IMR-90 (cell line): ENCODE measurements around the gene CAAP1. TPM values are rescaled to one million over a fixed set of nuclear protein-coding genes. Genes with fewer than 3 reads are reported as not detected.

Source experiments
- ATAC-seq: fragments of 200-7000 bp; cut with Tn5 transposase; 2 replicates; pipeline ENCODE4 v1.9.1; 2020; ENCODE audit warnings: low read depth, mild to moderate bottlenecking, moderate library complexity
- BruUV-seq: library from RNA; stranded (reverse); fragments of 400-500 nt; replicated peaks from 2 replicates; lab custom pipeline; 2021; lab: Mats Ljungman, UMichigan
- CTCF ChIA-PET: fragments of 300-600 bp; formaldehyde crosslinking; extraction: SDS; loops from one replicate; lab custom pipeline; 2021; ENCODE audit warnings: antibody characterized with exemption; lab: Yijun Ruan, JAX
- POLR2A ChIA-PET: fragments of 300-600 bp; sonication (Branson Sonifier 250); formaldehyde crosslinking; loops from one replicate; lab custom pipeline; 2022; ENCODE audit warnings: antibody characterized with exemption; ENCODE audit not compliant: unreplicated experiment; lab: Charles Lee
- DNase-seq: peaks from one replicate; pipeline ENCODE4 v3.0.0; 2013
- H2AFZ ChIP-seq: replicated peaks from 2 replicates; pipeline ENCODE3; 2013; ENCODE audit warnings: low read length, mild to moderate bottlenecking; ENCODE audit not compliant: poor library complexity
- H2AK5ac ChIP-seq: 2 replicates; pipeline ENCODE4 v1.6.1; 2013; ENCODE audit warnings: low read depth, low read length, inconsistent platforms
- H2AK9ac ChIP-seq: replicated peaks from 2 replicates; pipeline ENCODE3; 2013; ENCODE audit warnings: mild to moderate bottlenecking, low read depth, low read length, moderate library complexity; ENCODE audit not compliant: poor library complexity
- H2BK120ac ChIP-seq: 2 replicates; pipeline ENCODE4 v1.6.1; 2013; ENCODE audit warnings: low read depth, low read length, inconsistent platforms
- H2BK15ac ChIP-seq: 3 replicates; pipeline ENCODE4 v1.6.1; 2013; ENCODE audit warnings: low read depth, low read length, inconsistent platforms
- H2BK20ac ChIP-seq: 2 replicates; pipeline ENCODE4 v1.6.1; 2013; ENCODE audit warnings: low read depth, mild to moderate bottlenecking, inconsistent platforms, low read length, moderate library complexity
- H2BK5ac ChIP-seq: 2 replicates; pipeline ENCODE4 v1.6.1; 2013; ENCODE audit warnings: mild to moderate bottlenecking, low read depth, low read length, inconsistent platforms; ENCODE audit not compliant: poor library complexity, severe bottlenecking
- H3K14ac ChIP-seq: replicated peaks from 2 replicates; pipeline ENCODE4 v1.6.1; 2013; ENCODE audit warnings: low read depth, low read length, inconsistent platforms
- H3K18ac ChIP-seq: 2 replicates; pipeline ENCODE4 v1.6.1; 2013; ENCODE audit warnings: low read depth, low read length, control low read depth
- H3K23ac ChIP-seq: 2 replicates; pipeline ENCODE4 v1.6.1; 2013; ENCODE audit warnings: low read depth, low read length, inconsistent platforms
- H3K27ac ChIP-seq: 2 replicates; pipeline ENCODE4 v1.5.1; 2013; ENCODE audit warnings: mild to moderate bottlenecking, control low read depth, low read length; ENCODE audit not compliant: insufficient read depth
- H3K27me3 ChIP-seq: 2 replicates; pipeline ENCODE4 v1.6.1; 2013; ENCODE audit warnings: low read length; ENCODE audit not compliant: control insufficient read depth, insufficient read depth
- H3K36me3 ChIP-seq: 2 replicates; pipeline ENCODE4 v1.6.1; 2013; ENCODE audit warnings: low read length, mixed read lengths; ENCODE audit not compliant: control insufficient read depth, insufficient read depth
- H3K4ac ChIP-seq: 2 replicates; pipeline ENCODE4 v1.6.1; 2013; ENCODE audit warnings: low read depth, low read length, inconsistent platforms
- H3K4me1 ChIP-seq: 2 replicates; pipeline ENCODE4 v1.6.1; 2013; ENCODE audit warnings: low read length, mixed read lengths; ENCODE audit not compliant: control insufficient read depth, insufficient read depth
- H3K4me2 ChIP-seq: 2 replicates; pipeline ENCODE4 v1.6.1; 2013; ENCODE audit warnings: low read depth, mild to moderate bottlenecking, control low read depth, low read length, moderate library complexity
- H3K4me3 ChIP-seq: 2 replicates; pipeline ENCODE4 v1.5.1; 2013; ENCODE audit warnings: low read depth, mild to moderate bottlenecking, control low read depth, low read length, moderate library complexity; ENCODE audit not compliant: insufficient read depth
- H3K56ac ChIP-seq: 2 replicates; pipeline ENCODE4 v1.6.1; 2013; ENCODE audit warnings: low read length, inconsistent platforms; ENCODE audit not compliant: insufficient read depth; ENCODE audit errors: extremely low read depth
- H3K79me1 ChIP-seq, 2 experiments: 2 replicates each; pipeline ENCODE4 v1.6.1; 2013; ENCODE audit warnings: low read length in 2 of 2, inconsistent platforms in 1 of 2, low read depth in 1 of 2
- H3K9ac ChIP-seq: 2 replicates; pipeline ENCODE4 v1.6.1; 2013; ENCODE audit warnings: low read depth, low read length, control low read depth
- H3K9me1 ChIP-seq: 2 replicates; pipeline ENCODE4 v1.6.1; 2013; ENCODE audit warnings: low read length, inconsistent platforms; ENCODE audit not compliant: insufficient read depth
- H3K9me3 ChIP-seq: 2 replicates; pipeline ENCODE4 v1.6.1; 2013; ENCODE audit warnings: low read length; ENCODE audit not compliant: control insufficient read depth, insufficient read depth
- H4K20me1 ChIP-seq: 2 replicates; pipeline ENCODE4 v1.6.1; 2013; ENCODE audit warnings: low read length, inconsistent platforms; ENCODE audit not compliant: insufficient read depth
- H4K5ac ChIP-seq: 2 replicates; pipeline ENCODE4 v1.6.1; 2013; ENCODE audit warnings: mild to moderate bottlenecking, low read depth, low read length, control low read depth
- H4K8ac ChIP-seq, 2 experiments: 2 replicates each; pipeline ENCODE4 v1.6.1; 2013; ENCODE audit warnings: low read depth in 2 of 2, low read length in 2 of 2, control low read depth in 1 of 2, inconsistent platforms in 1 of 2
- H4K91ac ChIP-seq: 2 replicates; pipeline ENCODE4 v1.6.1; 2013; ENCODE audit warnings: low read depth, low read length, inconsistent platforms; ENCODE audit not compliant: insufficient read depth
- CEBPB ChIP-seq: IDR thresholded peaks from 2 replicates; pipeline ENCODE4 v1.6.1; 2012; ENCODE audit warnings: low read depth, low read length, improper control_type of control experiment
- CTCF ChIP-seq: conservative IDR thresholded peaks from 2 replicates; pipeline ENCODE4 v1.5.1; 2012; ENCODE audit warnings: mild to moderate bottlenecking, low read depth, low read length, improper control_type of control experiment
- MAFK ChIP-seq: IDR thresholded peaks from 2 replicates; pipeline ENCODE4 v1.6.1; 2012; ENCODE audit warnings: low read depth, low read length, improper control_type of control experiment
- MAZ ChIP-seq: IDR thresholded peaks from 2 replicates; pipeline ENCODE4 v1.6.1; 2012; ENCODE audit warnings: low read depth, mild to moderate bottlenecking, low read length, improper control_type of control experiment, moderate library complexity, borderline replicate concordance
- MXI1 ChIP-seq: IDR thresholded peaks from 2 replicates; pipeline ENCODE4 v1.6.1; 2012; ENCODE audit warnings: low read depth, mild to moderate bottlenecking, low read length, moderate library complexity, borderline replicate concordance
- NFE2L2 ChIP-seq: fragments of 150-350 bp; IDR thresholded peaks from 2 replicates; pipeline ENCODE4 v1.6.1; 2016; ENCODE audit warnings: low read depth, mild to moderate bottlenecking, low read length
- RFX5 ChIP-seq: IDR thresholded peaks from 2 replicates; pipeline ENCODE4 v1.8.0; 2012; ENCODE audit warnings: low read depth, mild to moderate bottlenecking, low read length, moderate library complexity
- WGBS, 2 experiments: methylation state at CpG; one replicate each; pipeline versions ENCODE4 v1.1.5 to v1.1.7; 2013; ENCODE audit warnings: missing lambda C conversion rate in 2 of 2; ENCODE audit not compliant: insufficient read length in 1 of 2; ENCODE audit errors: extremely low coverage in 2 of 2; 5-methylcytosine and 5-hydroxymethylcytosine counted together
- dilution Hi-C: fragments of 300-500 bp; cut with HindIII; formaldehyde crosslinking; loops from one replicate; pipeline ENCODE4 v1.14.3; 2018; ENCODE audit warnings: low sequenced_read_pairs; ENCODE audit not compliant: unreplicated experiment
- in situ Hi-C: fragments of 300-500 bp; cut with MboI; formaldehyde crosslinking; loops from 3 replicates; pipeline ENCODE4 v1.14.3; 2019; ENCODE audit warnings: low sequenced_read_pairs, inconsistent platforms, mixed read lengths
- intact Hi-C: fragments of 100-400 bp; cut with micrococcal nuclease; formaldehyde crosslinking; loops from 2 replicates; pipeline ENCODE4 v1.10.0; 2022
- polyA plus RNA-seq, 3 experiments: library from polyadenylated mRNA; depleted of rRNA; stranded (reverse); fragments of >200 nt; gene quantifications; 2 replicates each; pipeline ENCODE4 v1.2.3, GENCODE V29; 2012; ENCODE audit warnings: low replicate concordance in 1 of 3
- total RNA-seq: library from RNA; depleted of rRNA; stranded (reverse); fragments of >200 nt; gene quantifications from 2 replicates; pipeline ENCODE4 v1.2.3, GENCODE V29; 2012

Gene CAAP1
- total and polyA plus RNA-seq, 2 of the 4 experiments (the other 2 are of a cell fraction) = 6.1 to 9.0 TPM

DNA sequence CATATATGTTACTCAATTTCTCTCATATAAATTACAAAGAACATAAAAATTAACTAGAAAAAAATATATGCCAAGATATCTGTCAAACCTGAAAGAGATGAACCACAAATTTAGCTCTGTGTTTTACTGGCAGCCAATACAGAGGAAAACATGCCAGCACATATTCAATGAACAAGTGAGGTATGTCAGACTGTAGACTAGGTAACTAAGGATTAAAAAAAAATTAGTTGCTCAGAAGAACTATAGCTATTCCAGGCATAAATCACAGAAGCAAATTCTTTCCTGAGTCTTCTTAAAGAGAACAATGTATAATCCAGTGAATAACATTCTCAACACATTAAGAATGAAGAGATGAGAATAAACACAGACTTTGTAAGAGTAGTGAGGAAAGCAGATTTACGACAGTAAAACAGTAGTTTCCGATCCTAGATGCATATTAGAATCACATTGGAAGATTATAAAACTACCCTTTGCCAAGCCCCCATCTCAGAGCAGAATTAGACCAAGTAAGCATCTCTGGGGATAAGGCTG, 20.6 kb upstream of the CAAP1 start:
- H2AK9ac ChIP-seq = no peak overlapping the region
- WGBS, 2 experiments = no CpG with 5 or more reads among the region's 2 CpGs
- H2AFZ ChIP-seq = no peak overlapping the region
- no peak overlapping the region for H4K5ac ChIP-seq
- POLR2A ChIA-PET = no interaction called here
- H2BK5ac ChIP-seq = no peak overlapping the region
- no peak overlapping the region for H3K4ac ChIP-seq
- no peak overlapping the region for H4K91ac ChIP-seq
- no peak for DNase-seq
- H3K27ac ChIP-seq = no peak overlapping the region
- no peaks in the 10 kb centered on the region for H3K9me1 ChIP-seq
- no TSS peak for BruUV-seq
- ATAC-seq = no peak
- H3K36me3 ChIP-seq = peaks cover 15% of the 10 kb centered on the region
- no peak for TF ChIP-seq RFX5
- no peak for TF ChIP-seq MAZ
- TF ChIP-seq CTCF = no peak
- no peak for TF ChIP-seq CEBPB
- TF ChIP-seq MAFK = no peak
- no peak for TF ChIP-seq MXI1
- TF ChIP-seq NFE2L2 = no peak
- H3K27me3 ChIP-seq = no peaks in the 10 kb centered on the region
- no peak overlapping the region for H3K9ac ChIP-seq
- no peak overlapping the region for H3K4me2 ChIP-seq
- no peak overlapping the region for H3K18ac ChIP-seq
- no peak overlapping the region for H2BK15ac ChIP-seq
- CTCF ChIA-PET = no interaction called here
- no peak overlapping the region for H3K23ac ChIP-seq
- intact Hi-C loops (no loop called here), in situ Hi-C loops (no loop called here), dilution Hi-C loops (no loop called here)
- no peaks in the 10 kb centered on the region for H3K4me1 ChIP-seq
- peaks cover 0 to 4% of the 10 kb centered on the region in 2 experiments; a peak in 1 of 4 replicates for H3K79me1 ChIP-seq
- H3K9me3 ChIP-seq = no peaks in the 10 kb centered on the region
- H2BK120ac ChIP-seq = no peak overlapping the region
- H4K20me1 ChIP-seq = no peaks in the 10 kb centered on the region
- H3K4me3 ChIP-seq = no peak overlapping the region
- no peak overlapping the region for H3K14ac ChIP-seq
- no peak overlapping the region for H2BK20ac ChIP-seq
- H2AK5ac ChIP-seq = no peak overlapping the region
- no peak overlapping the region for H3K56ac ChIP-seq
- H4K8ac ChIP-seq = no peak overlapping the region
